WTC11 (cell line): Measurements from ENCODE around the gene ASB13. TPM values are rescaled to one million over a fixed set of nuclear protein-coding genes. Genes with fewer than 3 reads are reported as not detected.

Experiments used
- ATAC-seq: fragments of 200-7000 bp; cut with Tn5 transposase; 2 replicates; pipeline ENCODE4 v1.10.0; 2021; ENCODE audit warnings: mild to moderate bottlenecking, moderate library complexity
- CTCF ChIA-PET: fragments of 300-600 bp; sonication (Branson Sonifier 250); formaldehyde crosslinking; loops from one replicate; lab custom pipeline; 2021; ENCODE audit warnings: antibody characterized with exemption; lab: Charles Lee
- POLR2A ChIA-PET: fragments of 350-600 bp; sonication (Branson Sonifier 250); formaldehyde crosslinking; loops from one replicate; lab custom pipeline; 2021; ENCODE audit warnings: antibody characterized with exemption; lab: Charles Lee
- DNase-seq: peaks from one replicate; pipeline ENCODE4 v3.0.0; 2021; ENCODE audit warnings: low spot score
- H3K27ac Mint-ChIP-seq: 2 replicates; pipeline ENCODE4 v1.8.0; 2021; ENCODE audit warnings: mixed read lengths
- H3K27me3 Mint-ChIP-seq: 2 replicates; pipeline ENCODE4 v1.8.0; 2021; ENCODE audit warnings: low read depth, mild to moderate bottlenecking, moderate library complexity, mixed read lengths
- H3K36me3 Mint-ChIP-seq: 2 replicates; pipeline ENCODE4 v1.8.0; 2021; ENCODE audit warnings: mixed read lengths
- H3K4me1 Mint-ChIP-seq: 2 replicates; pipeline ENCODE4 v1.8.0; 2022; ENCODE audit warnings: mixed read lengths
- H3K4me3 Mint-ChIP-seq: 2 replicates; pipeline ENCODE4 v1.8.0; 2021; ENCODE audit warnings: mild to moderate bottlenecking, moderate library complexity, mixed read lengths
- H3K9me3 Mint-ChIP-seq: 2 replicates; pipeline ENCODE4 v1.8.0; 2021; ENCODE audit warnings: mixed read lengths
- AR ChIP-seq: fragments of 250-450 bp; sonication (Bioruptor Pico); IDR thresholded peaks from 2 replicates; pipeline ENCODE4 v1.9.0; 2021; ENCODE audit warnings: mild to moderate bottlenecking
- ATF3 ChIP-seq: sonication (generic); formaldehyde crosslinking; conservative IDR thresholded peaks from 2 replicates; pipeline ENCODE4 v1.8.1; 2022; ENCODE audit warnings: mild to moderate bottlenecking, missing genetic modification reagents
- CBFB ChIP-seq: sonication (generic); formaldehyde crosslinking; IDR thresholded peaks from 2 replicates; pipeline ENCODE4 v1.8.1; 2022; ENCODE audit warnings: mild to moderate bottlenecking, low read depth, missing genetic modification reagents
- EMX1 ChIP-seq: fragments of 250-450 bp; sonication (Bioruptor Pico); IDR thresholded peaks from 2 replicates; pipeline ENCODE4 v1.8.0; 2021; ENCODE audit warnings: mild to moderate bottlenecking
- ERG ChIP-seq: fragments of 250-450 bp; sonication (Bioruptor Pico); IDR thresholded peaks from 2 replicates; pipeline ENCODE4 v1.8.0; 2021; ENCODE audit warnings: mild to moderate bottlenecking
- ETV6 ChIP-seq: sonication (generic); formaldehyde crosslinking; IDR thresholded peaks from 2 replicates; pipeline ENCODE4 v1.8.1; 2022; ENCODE audit warnings: mild to moderate bottlenecking, missing genetic modification reagents
- FOXP4 ChIP-seq: sonication (generic); formaldehyde crosslinking; IDR thresholded peaks from 2 replicates; pipeline ENCODE4 v1.8.0; 2022; ENCODE audit warnings: mild to moderate bottlenecking, missing genetic modification reagents
- JAZF1 ChIP-seq: fragments of 250-450 bp; sonication (Bioruptor Pico); IDR thresholded peaks from 2 replicates; pipeline ENCODE4 v1.9.0; 2021; ENCODE audit warnings: moderate library complexity, mild to moderate bottlenecking, inconsistent platforms
- JUN ChIP-seq: sonication (generic); formaldehyde crosslinking; IDR thresholded peaks from 2 replicates; pipeline ENCODE4 v1.8.0; 2023; ENCODE audit warnings: mild to moderate bottlenecking, missing genetic modification reagents
- KAT7 ChIP-seq: sonication (generic); formaldehyde crosslinking; IDR thresholded peaks from 2 replicates; pipeline ENCODE4 v1.8.1; 2023; ENCODE audit warnings: missing genetic modification reagents, mild to moderate bottlenecking, borderline replicate concordance
- NR1H2 ChIP-seq: sonication (generic); formaldehyde crosslinking; IDR thresholded peaks from 2 replicates; pipeline ENCODE4 v1.9.0; 2021; ENCODE audit warnings: mild to moderate bottlenecking, moderate library complexity, missing genetic modification reagents
- NR2C2 ChIP-seq: sonication (generic); formaldehyde crosslinking; IDR thresholded peaks from 2 replicates; pipeline ENCODE4 v1.8.0; 2022; ENCODE audit warnings: mild to moderate bottlenecking, missing genetic modification reagents
- NR3C1 ChIP-seq: sonication (generic); formaldehyde crosslinking; conservative IDR thresholded peaks from 2 replicates; pipeline ENCODE4 v1.8.1; 2023; ENCODE audit warnings: low read depth, mild to moderate bottlenecking, missing genetic modification reagents
- PREB ChIP-seq: sonication (generic); formaldehyde crosslinking; IDR thresholded peaks from 2 replicates; pipeline ENCODE4 v1.8.1; 2022; ENCODE audit warnings: mild to moderate bottlenecking, missing genetic modification reagents, moderate library complexity, borderline replicate concordance
- RELA ChIP-seq: sonication (generic); formaldehyde crosslinking; IDR thresholded peaks from 2 replicates; pipeline ENCODE4 v1.8.1; 2022; ENCODE audit warnings: missing genetic modification reagents, mild to moderate bottlenecking, borderline replicate concordance
- SOX15 ChIP-seq: fragments of 250-450 bp; sonication (Bioruptor Pico); IDR thresholded peaks from 2 replicates; pipeline ENCODE4 v1.9.0; 2021; ENCODE audit warnings: mild to moderate bottlenecking
- SP1 ChIP-seq: sonication (generic); formaldehyde crosslinking; conservative IDR thresholded peaks from 2 replicates; pipeline ENCODE4 v1.8.1; 2022; ENCODE audit warnings: missing genetic modification reagents
- STAT6 ChIP-seq: sonication (generic); formaldehyde crosslinking; conservative IDR thresholded peaks from 2 replicates; pipeline ENCODE4 v1.8.1; 2023; ENCODE audit warnings: mild to moderate bottlenecking, low read depth, missing genetic modification reagents, moderate library complexity
- TP53 ChIP-seq: sonication (generic); formaldehyde crosslinking; IDR thresholded peaks from 2 replicates; pipeline ENCODE4 v1.8.1; 2023; ENCODE audit warnings: mild to moderate bottlenecking, missing genetic modification reagents
- ZMAT4 ChIP-seq: fragments of 250-450 bp; sonication (Bioruptor Pico); IDR thresholded peaks from 2 replicates; pipeline ENCODE4 v1.9.0; 2021; ENCODE audit warnings: mild to moderate bottlenecking
- ZNF317 ChIP-seq: sonication (generic); formaldehyde crosslinking; IDR thresholded peaks from 2 replicates; pipeline ENCODE4 v1.8.1; 2023; ENCODE audit warnings: low read depth, mild to moderate bottlenecking, moderate library complexity, missing genetic modification reagents, borderline replicate concordance
- total RNA-seq: library from RNA; stranded (reverse); gene quantifications from 3 replicates; pipeline ENCODE4 v1.2.3, GENCODE V29; 2021

The ASB13 gene
- total RNA-seq, 1 experiment from 2014 or later: 23.4 TPM

GRCh38 chr10:5649746-5650145, 16.6 kb downstream of the ASB13 start:
- POLR2A ChIA-PET: no interaction called here
- H3K4me1 Mint-ChIP-seq: peaks cover 13% of the 10 kb centered on the region; the same call in 1 of the 2 replicates
- no peaks in the 10 kb centered on the region for H3K9me3 Mint-ChIP-seq
- H3K36me3 Mint-ChIP-seq: peaks cover 21% of the 10 kb centered on the region
- ATAC-seq (no peak), DNase-seq (no peak)
- H3K27me3 Mint-ChIP-seq: no peaks in the 10 kb centered on the region
- H3K27ac Mint-ChIP-seq: peak overlapping the region; percentile 24; the same call in 1 of the 2 replicates
- TF ChIP-seq ZNF317 (no peak), ZMAT4 (CRISPR knock-in tag) (no peak), STAT6 (CRISPR knock-in tag) (no peak), NR2C2 (no peak), AR (CRISPR knock-in tag) (no peak), NR3C1 (CRISPR knock-in tag) (no peak), FOXP4 (no peak), JAZF1 (CRISPR knock-in tag) (no peak), KAT7 (CRISPR knock-in tag) (no peak), EMX1 (CRISPR knock-in tag) (no peak), CBFB (CRISPR knock-in tag) (no peak), SP1 (no peak), TP53 (CRISPR knock-in tag) (no peak), RELA (CRISPR knock-in tag) (no peak), SOX15 (CRISPR knock-in tag) (no peak), ETV6 (no peak)
- CTCF ChIA-PET: no interaction called here
- H3K4me3 Mint-ChIP-seq: no peak overlapping the region

GRCh38 chr10:5648494-5649457, 17.6 kb downstream of the ASB13 start:
- Mint-ChIP-seq H3K9me3 (no peaks in the 10 kb centered on the region), H3K27me3 (no peaks in the 10 kb centered on the region), H3K4me1 (0 out of 2 replicates have a peak, but pooled peaks cover 3% of the 10 kb centered on the region), H3K36me3 (peaks cover 25% of the 10 kb centered on the region), H3K4me3 (no peak overlapping the region), H3K27ac (no peak overlapping the region)
- CTCF ChIA-PET: interaction anchor here (0.6 kb wide), 1 partner anchor 19 kb away, joined by 3 read pairs; no protein-coding TSS in a partner anchor
- peak; percentile 19 for DNase-seq
- POLR2A ChIA-PET: no interaction called here
- peak; percentile 62 for ATAC-seq
- TF ChIP-seq RELA (CRISPR knock-in tag) (no peak), ATF3 (no peak), PREB (CRISPR knock-in tag) (no peak), NR1H2 (CRISPR knock-in tag) (no peak), ERG (CRISPR knock-in tag) (no peak), JUN (CRISPR knock-in tag) (no peak)
